Neural cell (in vitro differentiated cells): ENCODE measurements around the gene ALOX5AP.

Experiments used
- EZH2 ChIP-seq: fragments of 200-600, 300-800 bp; shearing (Covaris generic), sonication (generic); IDR thresholded peaks from 2 replicates; pipeline ENCODE4 v1.6.1; 2014; ENCODE audit warnings: antibody characterized with exemption, low read length, borderline replicate concordance, mild to moderate bottlenecking; ENCODE audit not compliant: insufficient read depth, poor library complexity, severe bottlenecking
- POLR2AphosphoS5 ChIP-seq: IDR thresholded peaks from 2 replicates; pipeline ENCODE4 v1.6.1; 2012
- RAD21 ChIP-seq: fragments of 450-650 bp; conservative IDR thresholded peaks from 2 replicates; pipeline ENCODE4 v1.6.1; 2014; ENCODE audit warnings: antibody characterized with exemption, mild to moderate bottlenecking, moderate library complexity
- TAF1 ChIP-seq: IDR thresholded peaks from 2 replicates; pipeline ENCODE4 v1.6.1; 2012; ENCODE audit warnings: low read depth
- TF ChIP-seq, protein P1 (sequence below): fragments of 450-650 bp; IDR thresholded peaks from 2 replicates; pipeline ENCODE4 v1.5.1; 2014; ENCODE audit warnings: antibody characterized with exemption, mild to moderate bottlenecking, moderate library complexity; ENCODE audit not compliant: poor library complexity, severe bottlenecking

DNA sequence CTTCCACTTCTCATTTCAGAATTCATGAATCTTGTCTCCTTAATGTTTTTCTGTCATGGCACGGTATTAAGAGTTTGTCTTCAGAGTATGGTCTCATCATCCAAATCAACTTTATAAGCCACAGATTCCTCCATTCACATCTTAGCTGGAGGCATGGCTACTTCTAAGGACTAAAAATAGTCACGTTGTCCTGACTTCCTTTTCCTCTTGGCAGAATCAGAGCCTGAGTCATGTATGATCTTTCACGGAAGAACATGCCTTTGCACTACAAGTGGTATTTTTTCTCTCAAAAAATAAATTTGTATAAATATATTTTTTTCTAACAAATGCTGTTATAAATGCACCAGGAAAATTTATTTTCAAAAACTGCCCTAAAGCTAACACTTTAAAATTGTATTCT lies 71.4 kb downstream of the ALOX5AP start:
- TF ChIP-seq, protein P1, sequence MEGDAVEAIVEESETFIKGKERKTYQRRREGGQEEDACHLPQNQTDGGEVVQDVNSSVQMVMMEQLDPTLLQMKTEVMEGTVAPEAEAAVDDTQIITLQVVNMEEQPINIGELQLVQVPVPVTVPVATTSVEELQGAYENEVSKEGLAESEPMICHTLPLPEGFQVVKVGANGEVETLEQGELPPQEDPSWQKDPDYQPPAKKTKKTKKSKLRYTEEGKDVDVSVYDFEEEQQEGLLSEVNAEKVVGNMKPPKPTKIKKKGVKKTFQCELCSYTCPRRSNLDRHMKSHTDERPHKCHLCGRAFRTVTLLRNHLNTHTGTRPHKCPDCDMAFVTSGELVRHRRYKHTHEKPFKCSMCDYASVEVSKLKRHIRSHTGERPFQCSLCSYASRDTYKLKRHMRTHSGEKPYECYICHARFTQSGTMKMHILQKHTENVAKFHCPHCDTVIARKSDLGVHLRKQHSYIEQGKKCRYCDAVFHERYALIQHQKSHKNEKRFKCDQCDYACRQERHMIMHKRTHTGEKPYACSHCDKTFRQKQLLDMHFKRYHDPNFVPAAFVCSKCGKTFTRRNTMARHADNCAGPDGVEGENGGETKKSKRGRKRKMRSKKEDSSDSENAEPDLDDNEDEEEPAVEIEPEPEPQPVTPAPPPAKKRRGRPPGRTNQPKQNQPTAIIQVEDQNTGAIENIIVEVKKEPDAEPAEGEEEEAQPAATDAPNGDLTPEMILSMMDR, result no peak
- TF ChIP-seq POLR2AphosphoS5, result no peak
- TF ChIP-seq RAD21, result no peak
- no peak for TF ChIP-seq EZH2
- no peak for TF ChIP-seq TAF1
